ENCODE measurements around the gene LCN1. TPM values are rescaled to one million over a fixed set of nuclear protein-coding genes. Genes with fewer than 3 reads are reported as not detected.
"Not testable (repeated sequence)": the region's sequence is repeated elsewhere in the genome, so short reads cannot be mapped to it uniquely, and the experiment has no call there.

The LCN1 gene
- polyA plus RNA-seq, 6 donors from 2014 or later: not detected

DNA sequence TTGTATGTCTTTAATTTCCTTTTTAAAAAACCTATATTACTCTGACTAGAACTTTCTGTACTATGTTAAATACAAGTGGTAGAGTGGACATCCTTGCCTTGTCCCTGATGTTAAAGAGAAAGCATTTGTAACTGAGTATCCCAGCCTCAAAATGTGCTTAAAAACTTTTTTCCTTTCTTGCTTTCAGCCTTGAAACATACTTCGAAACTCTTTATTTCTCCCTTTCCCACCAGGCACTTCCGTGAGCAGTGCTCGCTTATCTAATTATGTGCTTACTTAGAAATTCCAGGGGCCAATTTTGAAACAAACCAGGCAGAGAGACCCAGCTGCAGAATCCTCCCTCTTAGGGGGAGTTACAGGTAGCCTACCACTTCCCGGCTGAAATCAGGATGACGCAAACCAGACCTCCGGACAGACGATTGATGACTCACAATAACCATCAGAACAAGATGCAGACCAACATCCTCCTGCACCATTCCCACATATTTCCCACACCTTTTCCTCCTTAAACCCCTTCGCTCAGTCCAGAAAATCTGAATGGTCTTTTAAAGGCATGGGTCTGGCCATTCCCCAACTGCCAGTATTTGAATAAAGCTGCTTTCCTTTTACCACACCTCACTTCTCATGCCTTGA is 22.1 kb downstream of the LCN1 start:
- H3K9me3 Mint-ChIP-seq; H3K36me3 Mint-ChIP-seq; H3K4me1 Mint-ChIP-seq; DNase-seq; ATAC-seq (ENCODE audit: low read depth in 2 of 2); H3K27ac Mint-ChIP-seq: not testable (repeated sequence)
- peaks cover 23 to 30% (median 24%) of the 10 kb centered on the region in 3 donors for H3K27me3 Mint-ChIP-seq
- peak overlapping the region in 1 of 8 donors; percentile 10 for H3K4me3 Mint-ChIP-seq

DNA sequence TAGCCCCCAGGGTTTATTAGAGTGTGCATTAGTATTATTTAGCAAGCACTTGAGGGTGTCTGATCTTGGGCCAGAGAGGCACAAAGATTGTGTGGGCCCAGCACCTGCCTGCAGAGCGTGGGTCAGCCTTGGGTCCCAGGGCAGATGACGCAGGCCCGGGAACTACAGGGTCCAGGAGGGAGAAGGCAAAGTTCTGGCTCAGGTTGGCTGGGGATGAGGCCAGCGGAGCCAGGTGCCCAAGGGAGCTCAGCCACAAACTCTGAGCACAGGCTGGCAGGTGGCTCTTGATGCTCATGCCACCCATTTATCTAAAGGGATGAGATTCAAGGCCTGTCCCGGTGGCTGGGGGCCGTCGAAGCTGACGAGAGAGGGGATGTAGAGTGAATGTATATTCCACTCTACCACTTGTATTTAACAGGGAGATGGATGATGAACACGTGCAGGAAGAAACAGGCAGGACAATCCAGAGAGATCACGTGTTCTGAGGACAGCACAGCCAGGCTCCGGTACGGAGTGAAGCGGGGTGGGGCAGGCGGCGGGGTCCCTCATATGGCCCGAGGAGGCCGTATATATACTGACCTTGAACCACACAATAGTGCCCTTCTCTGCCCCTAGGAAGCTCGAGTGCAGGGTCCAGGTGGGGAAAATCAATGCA is 23.9 kb downstream of the LCN1 start:
- no peaks in the 10 kb centered on the region for H3K4me1 Mint-ChIP-seq
- peak overlapping the region in 1 of 8 donors; percentile 49 for H3K4me3 Mint-ChIP-seq
- H3K27me3 Mint-ChIP-seq: peaks cover 13 to 19% (median 17%) of the 10 kb centered on the region in 3 donors
- peaks cover 0 to 2% (median 0%) of the 10 kb centered on the region in 7 donors for H3K9me3 Mint-ChIP-seq
- H3K36me3 Mint-ChIP-seq: no peaks in the 10 kb centered on the region
- ATAC-seq (ENCODE audit: low read depth in 2 of 2) (no peak), DNase-seq (no peak)
- peak overlapping the region in 1 of 6 donors; percentile 69 for H3K27ac Mint-ChIP-seq

DNA sequence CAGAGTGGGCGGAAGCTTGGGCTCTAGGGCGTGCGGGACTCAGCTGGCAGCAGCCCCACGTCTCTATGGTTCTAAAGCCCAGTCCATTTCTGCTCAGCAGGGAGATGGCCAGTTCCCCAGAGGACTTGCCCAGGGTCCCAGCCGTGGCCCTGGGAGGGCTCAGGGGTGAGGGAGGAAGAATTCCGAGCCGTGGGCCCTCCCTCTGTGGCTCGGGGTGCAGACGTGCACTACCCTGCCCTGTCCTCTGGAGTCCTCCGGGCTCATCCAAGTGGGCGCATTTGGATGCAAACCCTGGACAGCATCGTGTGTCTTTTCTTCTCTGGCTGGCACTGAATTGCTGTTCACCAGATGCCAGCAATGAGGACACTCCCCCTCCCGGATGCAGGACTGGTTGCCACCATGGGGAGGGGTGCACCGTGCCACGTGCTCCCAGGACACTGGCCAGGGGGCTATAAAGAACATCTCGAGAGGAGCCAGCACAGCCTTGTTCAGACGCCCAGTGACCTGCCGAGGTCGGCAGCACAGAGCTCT is 24.5 kb downstream of the LCN1 start, which contains the start of gene OBP2A:
OBP2A (plus strand) TSS at position 481 of the 531 bp plus-strand sequence. CDS start 55 bp downstream, outside the sequence.
- not testable (repeated sequence) for H3K9me3 Mint-ChIP-seq; H3K4me1 Mint-ChIP-seq; H3K36me3 Mint-ChIP-seq; ATAC-seq (ENCODE audit: low read depth in 2 of 2); DNase-seq
- H3K4me3 Mint-ChIP-seq: peak within 1 kb of the TSS in 1 of 8 donors; percentile 49
- H3K27me3 Mint-ChIP-seq: peaks cover 10 to 18% (median 15%) of the 10 kb centered on the region in 3 donors
- peak within 1 kb of the TSS in 1 of 6 donors; percentile 69 for H3K27ac Mint-ChIP-seq

DNA sequence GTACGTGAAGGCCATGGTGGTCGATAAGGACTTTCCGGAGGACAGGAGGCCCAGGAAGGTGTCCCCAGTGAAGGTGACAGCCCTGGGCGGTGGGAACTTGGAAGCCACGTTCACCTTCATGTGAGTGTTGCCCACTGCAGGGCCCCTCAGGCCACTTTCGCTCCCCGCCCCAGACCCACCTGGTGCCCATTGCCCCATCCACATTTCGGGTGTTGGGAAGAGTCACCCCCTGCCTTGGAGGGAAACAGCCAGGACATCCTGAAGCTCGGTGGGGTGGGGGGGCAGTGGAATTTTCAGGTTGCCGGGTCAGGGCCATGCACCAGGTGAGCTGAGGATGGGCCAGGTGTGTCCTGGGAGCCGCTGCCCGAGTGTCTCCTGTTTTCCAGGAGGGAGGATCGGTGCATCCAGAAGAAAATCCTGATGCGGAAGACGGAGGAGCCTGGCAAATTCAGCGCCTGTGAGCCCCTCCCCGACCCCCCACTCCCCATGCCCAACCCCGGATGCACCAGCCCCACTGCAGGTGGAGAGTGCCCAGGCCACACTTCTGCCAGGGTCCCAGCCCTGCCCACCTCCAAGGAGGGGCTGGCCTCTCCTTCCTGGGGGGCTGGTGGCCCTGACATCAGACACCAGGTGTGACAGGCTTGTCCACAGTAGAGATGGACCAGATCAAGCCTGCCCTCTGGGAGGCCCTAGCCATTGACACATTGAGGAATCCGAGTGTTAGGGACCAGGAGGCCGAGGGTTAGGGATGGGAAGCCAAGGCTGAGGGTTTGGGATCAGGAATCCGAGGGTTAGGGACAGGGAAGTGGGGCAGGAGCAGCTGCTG is 25.8 kb downstream of the LCN1 start:
- peaks cover 10 to 24% (median 13%) of the 10 kb centered on the region in 3 donors for H3K27me3 Mint-ChIP-seq
- H3K36me3 Mint-ChIP-seq; H3K4me3 Mint-ChIP-seq; H3K27ac Mint-ChIP-seq; H3K9me3 Mint-ChIP-seq; DNase-seq; H3K4me1 Mint-ChIP-seq; ATAC-seq (ENCODE audit: low read depth in 2 of 2): not testable (repeated sequence)

DNA sequence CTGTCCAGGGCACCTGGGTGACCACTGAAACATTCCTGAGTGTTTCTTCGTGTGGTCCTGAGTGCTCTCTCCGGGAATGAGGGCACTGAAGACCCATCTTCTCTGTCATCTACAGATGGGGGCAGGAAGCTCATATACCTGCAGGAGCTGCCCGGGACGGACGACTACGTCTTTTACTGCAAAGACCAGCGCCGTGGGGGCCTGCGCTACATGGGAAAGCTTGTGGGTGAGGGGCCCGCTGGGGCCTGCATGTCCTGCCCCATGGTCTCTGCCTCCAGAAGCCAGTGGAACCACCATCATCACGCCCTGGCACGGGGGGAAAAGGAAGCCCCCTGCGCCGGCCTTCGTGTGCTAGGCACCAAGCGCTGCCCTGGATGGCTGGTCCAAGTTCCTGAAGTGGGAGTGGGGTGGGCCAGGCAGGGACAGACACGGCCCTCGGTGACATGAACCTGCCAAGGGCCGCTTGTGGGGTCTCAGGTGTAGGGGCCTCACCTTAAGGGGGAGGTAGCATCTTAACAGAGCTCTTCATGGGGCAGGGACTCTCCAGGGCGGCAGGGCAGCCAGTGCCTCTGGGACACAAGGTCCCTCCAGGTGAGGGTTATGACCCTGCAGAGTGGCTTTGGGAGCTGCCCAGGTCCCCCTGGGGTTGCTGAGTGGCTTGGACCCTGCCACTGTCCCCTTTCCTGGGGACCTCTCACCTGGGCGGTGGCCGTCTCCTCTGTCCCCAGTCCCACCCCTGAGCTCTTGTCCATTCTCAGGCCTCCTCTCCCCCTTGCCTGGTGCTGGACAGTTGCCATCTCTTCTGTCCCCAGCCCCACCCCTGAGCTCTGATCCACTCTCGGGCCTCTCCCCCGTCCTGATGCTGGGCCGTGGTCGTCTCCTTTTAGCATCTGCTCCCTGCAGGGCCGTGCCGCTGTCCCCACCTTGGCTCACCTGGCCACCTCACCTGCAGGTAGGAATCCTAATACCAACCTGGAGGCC is 26.8 kb downstream of the LCN1 start:
- no peak overlapping the region for H3K27ac Mint-ChIP-seq
- ATAC-seq (ENCODE audit: low read depth in 2 of 2) (no peak), DNase-seq (no peak)
- peaks cover 0 to 2% (median 0%) of the 10 kb centered on the region in 7 donors for H3K9me3 Mint-ChIP-seq
- H3K4me3 Mint-ChIP-seq: no peak overlapping the region
- no peaks in the 10 kb centered on the region for H3K36me3 Mint-ChIP-seq
- H3K27me3 Mint-ChIP-seq: peaks cover 10 to 22% (median 13%) of the 10 kb centered on the region in 3 donors
- no peaks in the 10 kb centered on the region for H3K4me1 Mint-ChIP-seq

DNA sequence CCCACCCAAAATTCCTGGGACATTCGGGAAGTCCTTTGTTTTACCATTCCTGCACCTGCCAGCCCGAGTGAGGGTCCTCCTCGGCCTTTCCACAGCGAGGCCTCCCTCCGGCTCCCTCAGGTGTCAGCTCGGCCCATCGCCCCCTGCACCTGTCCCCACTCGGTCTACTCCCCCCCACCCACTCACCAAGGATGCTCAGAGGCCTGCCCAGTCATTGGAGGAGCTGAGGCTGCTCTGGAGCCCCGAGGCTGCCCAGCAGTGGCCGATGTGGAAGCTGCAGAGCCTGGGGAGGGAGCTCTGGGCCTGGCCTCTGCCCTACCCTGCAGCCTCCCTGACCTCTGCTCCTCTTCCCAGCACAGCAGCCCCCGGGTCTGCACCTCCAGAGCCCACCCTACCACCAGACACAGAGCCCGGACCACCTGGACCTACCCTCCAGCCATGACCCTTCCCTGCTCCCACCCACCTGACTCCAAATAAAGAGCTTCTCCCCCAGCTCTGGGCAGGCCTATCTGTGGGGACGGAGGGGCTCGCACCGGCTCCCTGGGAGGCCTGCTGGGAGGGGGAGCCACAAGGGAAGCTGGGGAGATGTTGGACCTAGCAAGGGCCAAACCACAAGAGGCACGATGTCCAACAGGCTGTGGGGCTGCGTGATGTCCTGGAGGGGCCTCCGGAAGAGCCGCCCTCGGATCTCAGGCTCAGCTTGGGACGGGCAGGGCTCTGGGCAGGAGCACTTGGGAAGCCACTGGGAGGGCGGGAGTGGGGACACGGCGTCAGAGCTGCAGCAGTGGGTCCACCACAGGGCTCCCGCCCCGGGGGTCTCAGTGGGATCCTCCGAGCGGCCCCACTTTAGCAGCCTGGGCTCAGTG is 28.5 kb downstream of the LCN1 start:
- H3K4me1 Mint-ChIP-seq; DNase-seq; H3K4me3 Mint-ChIP-seq; ATAC-seq (ENCODE audit: low read depth in 2 of 2); H3K36me3 Mint-ChIP-seq; H3K9me3 Mint-ChIP-seq; H3K27ac Mint-ChIP-seq: not testable (repeated sequence)
- peaks cover 0 to 17% (median 5%) of the 10 kb centered on the region in 3 donors for H3K27me3 Mint-ChIP-seq

DNA sequence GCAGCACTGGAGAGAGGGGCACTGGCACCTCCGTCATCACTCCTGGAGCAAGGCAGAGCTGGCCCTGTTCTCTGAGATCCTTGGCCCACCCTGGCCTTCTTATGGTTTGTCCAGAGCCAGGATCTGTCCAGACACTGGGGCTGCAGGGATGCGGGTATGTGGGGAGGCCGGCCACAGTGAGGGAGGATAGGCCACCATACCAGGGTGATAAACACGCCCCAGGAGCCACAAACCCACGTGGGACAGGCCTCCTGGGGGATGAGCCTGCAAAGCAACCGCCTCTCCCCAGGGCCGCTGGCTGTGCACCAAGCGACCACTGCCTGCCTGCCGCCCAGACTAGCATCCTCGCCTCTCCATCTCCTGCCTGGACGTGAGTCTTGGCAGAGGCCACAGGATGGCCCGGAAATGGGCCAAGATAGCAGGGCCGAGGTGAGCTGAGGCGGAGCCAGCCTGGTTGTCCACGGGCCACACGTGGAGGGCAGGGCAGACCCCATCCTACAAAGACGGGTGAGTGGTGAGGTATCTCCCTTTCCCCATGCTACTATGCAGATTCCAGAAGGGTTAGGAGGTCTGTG is 29.2 kb downstream of the LCN1 start:
- DNase-seq (no peak), ATAC-seq (ENCODE audit: low read depth in 2 of 2) (no peak)
- no peaks in the 10 kb centered on the region for H3K36me3 Mint-ChIP-seq
- no peak overlapping the region for H3K4me3 Mint-ChIP-seq
- peaks cover 0 to 3% (median 0%) of the 10 kb centered on the region in 3 donors for H3K4me1 Mint-ChIP-seq
- H3K27ac Mint-ChIP-seq: no peak overlapping the region
- H3K27me3 Mint-ChIP-seq: peaks cover 0 to 10% (median 5%) of the 10 kb centered on the region in 3 donors
- peaks cover 0 to 7% (median 0%) of the 10 kb centered on the region in 7 donors for H3K9me3 Mint-ChIP-seq

DNA sequence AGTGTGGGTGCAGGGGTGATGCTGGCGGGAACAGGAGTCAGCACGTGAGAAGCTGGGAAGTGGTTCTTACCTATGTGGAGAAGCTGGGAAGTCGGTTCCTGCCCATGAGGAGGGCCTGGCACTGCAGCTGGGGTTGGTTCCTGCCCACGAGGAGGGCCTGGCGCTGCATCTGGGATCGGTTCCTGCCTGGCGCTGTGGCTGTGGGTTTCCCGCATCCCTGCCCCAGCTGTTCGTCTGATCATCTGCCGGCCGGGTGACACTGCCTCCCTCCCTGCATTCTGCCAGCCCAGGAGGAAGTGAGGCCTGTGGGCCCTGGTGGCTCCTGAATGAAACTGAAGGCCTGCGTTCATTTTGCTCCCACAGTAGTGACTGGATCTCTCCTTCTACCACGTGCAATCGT is 29.8 kb downstream of the LCN1 start:
- Mint-ChIP-seq H3K27ac (no peak overlapping the region), H3K27me3 (peaks cover 0 to 13% (median 5%) of the 10 kb centered on the region in 3 donors), H3K9me3 (peaks cover 0 to 10% (median 0%) of the 10 kb centered on the region in 7 donors), H3K4me1 (peaks cover 0 to 3% (median 0%) of the 10 kb centered on the region in 3 donors), H3K4me3 (no peak overlapping the region), H3K36me3 (no peaks in the 10 kb centered on the region)
- no peak for ATAC-seq (ENCODE audit: low read depth in 2 of 2)
- no peak for DNase-seq

DNA sequence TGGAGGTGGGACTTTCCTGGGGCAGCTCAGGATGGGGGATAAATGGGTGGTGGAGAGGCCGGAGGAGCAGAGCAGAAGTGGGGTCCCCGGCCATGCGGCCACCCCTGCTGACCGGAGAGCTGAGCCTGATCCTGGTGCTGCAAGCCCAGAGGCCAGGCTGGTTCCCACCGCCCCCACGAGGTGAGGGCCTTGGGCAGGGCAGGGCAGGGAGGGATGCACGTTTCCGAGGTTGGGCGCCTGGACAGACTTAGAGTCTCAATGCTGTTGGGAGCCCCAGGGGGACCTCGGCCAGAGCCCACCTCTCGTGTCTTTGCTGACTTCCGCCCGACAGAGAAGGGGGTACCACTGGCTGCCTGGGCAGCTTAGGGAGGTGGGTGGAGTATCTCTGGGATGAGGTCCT is 30.2 kb downstream of the LCN1 start:
- H3K27ac Mint-ChIP-seq: no peak overlapping the region
- peaks cover 0 to 16% (median 5%) of the 10 kb centered on the region in 3 donors for H3K27me3 Mint-ChIP-seq
- DNase-seq (no peak), ATAC-seq (ENCODE audit: low read depth in 2 of 2) (no peak)
- no peaks in the 10 kb centered on the region for H3K36me3 Mint-ChIP-seq
- H3K4me3 Mint-ChIP-seq: no peak overlapping the region
- H3K9me3 Mint-ChIP-seq: peaks cover 0 to 12% (median 0%) of the 10 kb centered on the region in 7 donors
- H3K4me1 Mint-ChIP-seq: peaks cover 0 to 3% (median 0%) of the 10 kb centered on the region in 3 donors

DNA sequence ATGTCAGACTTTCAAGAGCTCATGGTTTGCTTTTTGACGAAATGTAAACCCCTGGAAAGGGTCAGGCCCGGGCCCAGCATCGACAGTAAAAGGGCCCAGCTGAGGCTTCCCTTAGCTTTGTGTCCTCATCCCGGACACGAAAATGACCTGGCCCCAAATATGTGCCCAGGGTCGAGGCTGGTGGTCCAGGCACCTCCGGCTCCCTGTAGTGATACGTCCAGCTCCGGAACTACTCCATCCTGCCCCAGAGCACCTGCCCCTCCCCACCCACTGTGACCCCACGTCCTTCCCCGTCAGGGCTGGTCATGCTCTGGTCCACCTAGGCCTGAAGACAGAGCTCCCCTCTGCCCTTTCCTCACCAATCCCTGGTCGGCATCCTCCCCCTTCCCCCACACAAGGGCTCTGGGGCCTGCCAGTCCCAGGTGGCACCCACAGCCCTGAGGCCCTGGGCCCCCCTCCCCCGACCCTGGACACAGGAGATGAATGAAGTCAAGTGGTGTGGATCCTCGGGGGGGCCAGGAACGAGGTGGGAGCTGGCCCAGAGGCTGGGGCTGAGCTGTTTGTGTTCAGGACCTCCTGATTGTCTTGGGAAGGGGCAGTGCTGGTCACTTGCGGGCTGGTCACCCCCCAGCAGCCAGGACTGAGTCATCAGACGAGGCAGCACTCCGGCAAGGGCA is 30.9 kb downstream of the LCN1 start:
- no peak for DNase-seq
- peaks cover 0 to 3% (median 0%) of the 10 kb centered on the region in 3 donors for H3K4me1 Mint-ChIP-seq
- H3K36me3 Mint-ChIP-seq: no peaks in the 10 kb centered on the region
- peaks cover 0 to 16% (median 5%) of the 10 kb centered on the region in 3 donors for H3K27me3 Mint-ChIP-seq
- ATAC-seq (ENCODE audit: low read depth in 2 of 2): no peak
- no peak overlapping the region for H3K4me3 Mint-ChIP-seq
- H3K27ac Mint-ChIP-seq: no peak overlapping the region
- peaks cover 0 to 12% (median 0%) of the 10 kb centered on the region in 7 donors for H3K9me3 Mint-ChIP-seq

DNA sequence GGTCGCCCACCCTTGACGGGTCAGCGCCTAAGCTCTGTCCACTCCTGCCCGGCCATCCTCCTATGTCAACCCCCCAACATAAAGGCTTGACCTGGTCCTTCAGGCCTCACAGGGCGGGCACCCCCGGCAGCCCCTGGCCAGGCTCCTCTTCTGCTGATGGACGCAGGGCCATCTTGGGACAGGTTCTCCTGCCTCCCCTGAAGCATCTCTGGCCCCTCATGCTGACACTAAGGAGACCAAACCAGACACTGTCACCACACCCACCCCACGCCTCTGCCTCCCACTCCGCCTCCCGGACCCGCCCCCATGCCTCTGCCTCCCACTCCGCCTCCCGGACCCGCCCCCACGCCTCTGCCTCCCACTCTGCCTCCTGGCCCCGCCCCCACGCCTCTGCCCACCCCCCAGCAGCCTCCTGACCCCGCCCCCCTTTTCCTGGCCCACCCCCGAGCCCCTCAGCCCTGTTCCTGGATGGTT is 31.5 kb downstream of the LCN1 start:
- ATAC-seq (ENCODE audit: low read depth in 2 of 2): no peak
- H3K9me3 Mint-ChIP-seq: peaks cover 0 to 12% (median 0%) of the 10 kb centered on the region in 7 donors
- no peak overlapping the region for H3K4me3 Mint-ChIP-seq
- no peak overlapping the region for H3K27ac Mint-ChIP-seq
- H3K4me1 Mint-ChIP-seq: peaks cover 0 to 3% (median 0%) of the 10 kb centered on the region in 3 donors
- H3K36me3 Mint-ChIP-seq: no peaks in the 10 kb centered on the region
- peaks cover 0 to 16% (median 5%) of the 10 kb centered on the region in 3 donors for H3K27me3 Mint-ChIP-seq
- DNase-seq: no peak

All from naive B cell (primary cell).